GM19467 (cell line): ENCODE measurements around the gene B3GNT5.

Source experiments
- ATAC-seq: cut with Tn5 transposase; IDR thresholded peaks from one replicate; pipeline ENCODE4 v1.9.1; 2021; ENCODE audit warnings: mild to moderate bottlenecking, moderate library complexity; ENCODE audit not compliant: unreplicated experiment

Gene B3GNT5

GRCh38 chr3:183252973-183253527 is at the start of gene B3GNT5:
Gene B3GNT5 (plus strand): TSS chr3:183253253. CDS start chr3:183269799, 16,546 bp downstream.
- no peak for ATAC-seq

GRCh38 chr3:183203670-183204069 is 49.4 kb upstream of the B3GNT5 start:
- ATAC-seq = no peak

DNA sequence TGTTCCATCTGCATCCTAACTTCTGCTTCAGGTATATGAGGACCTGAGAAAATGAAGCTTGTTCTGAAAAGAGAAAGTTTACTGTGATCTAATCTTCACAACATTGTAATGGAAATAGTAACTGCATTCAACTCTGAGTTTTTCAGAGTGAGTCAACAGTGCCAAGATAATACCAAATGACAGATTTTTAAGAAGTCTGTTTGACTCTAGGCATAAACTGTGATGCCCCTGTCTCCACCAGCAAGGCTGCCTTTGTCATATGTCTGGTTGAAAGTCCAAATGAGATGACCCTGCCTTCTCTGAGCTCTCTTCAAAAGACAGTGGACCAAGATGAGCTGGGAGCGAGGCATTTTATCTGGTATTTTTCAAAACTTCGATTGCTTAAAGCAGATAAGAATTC is 44.8 kb upstream of the B3GNT5 start:
- no peak for ATAC-seq

GRCh38 chr3:183208800-183209199 is 44.3 kb upstream of the B3GNT5 start:
- no peak for ATAC-seq

- no peak for ATAC-seq
These were observed 42.7 kb upstream of the B3GNT5 start for GRCh38 chr3:183210341-183210740.

GRCh38 chr3:183210862-183211341 is 42.2 kb upstream of the B3GNT5 start:
- no peak for ATAC-seq

DNA sequence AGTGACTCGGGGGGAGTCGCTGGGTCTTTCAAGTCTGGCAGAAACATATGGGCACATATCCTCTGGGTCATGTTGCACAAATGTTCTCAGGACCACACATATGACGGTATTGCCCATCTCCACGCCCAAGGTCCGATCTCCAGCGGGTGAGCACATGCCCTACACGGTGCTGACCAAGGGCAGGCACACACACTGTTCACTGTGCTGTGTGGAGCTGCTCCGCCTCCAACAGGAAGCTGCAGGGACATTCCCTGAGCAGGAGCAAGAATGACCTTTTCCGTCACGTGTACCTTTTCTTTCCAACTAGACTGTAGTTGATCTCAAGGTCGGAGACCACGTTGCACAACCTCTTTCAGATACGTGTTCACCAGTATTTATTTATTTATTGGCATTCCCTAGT is 41.7 kb upstream of the B3GNT5 start:
- ATAC-seq = no peak

DNA sequence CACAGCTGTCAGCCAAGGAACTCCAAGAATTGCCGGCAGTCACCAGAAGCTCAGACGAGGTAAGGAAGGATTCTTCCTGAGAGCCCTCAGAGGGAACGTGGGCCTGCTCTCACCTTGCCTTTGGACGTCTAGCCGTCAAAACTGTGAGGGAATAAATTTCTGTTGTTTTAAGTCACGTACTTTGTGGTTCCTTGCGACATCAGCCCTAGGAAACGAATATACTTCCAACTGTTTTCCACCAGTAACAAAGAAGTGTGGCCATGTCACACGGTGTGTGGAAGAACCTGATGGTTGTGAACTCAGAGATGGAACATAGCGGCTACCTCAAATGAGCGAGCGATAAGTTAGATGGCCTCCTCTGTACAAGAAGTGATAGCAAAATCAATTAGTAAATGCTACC is 41.0 kb upstream of the B3GNT5 start:
- no peak for ATAC-seq

DNA sequence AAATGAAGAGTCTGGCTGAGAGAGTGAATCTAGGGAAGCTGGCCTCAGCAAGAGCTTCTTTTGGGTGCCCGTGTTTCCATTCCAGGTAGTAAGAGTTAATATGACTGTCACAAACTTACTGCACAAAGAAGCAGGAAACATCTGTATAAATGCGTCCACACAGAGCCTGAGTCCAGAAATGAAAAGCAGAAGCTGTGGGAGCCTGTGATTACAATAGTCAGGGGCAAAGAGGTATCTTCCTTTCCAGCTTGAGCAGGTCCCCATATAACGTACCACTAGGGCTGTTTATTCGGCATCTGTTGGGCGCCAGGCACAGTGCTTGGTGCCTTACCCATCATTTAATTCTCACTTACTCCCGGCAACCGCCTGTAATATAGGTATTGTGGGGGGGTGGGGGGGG is 40.5 kb upstream of the B3GNT5 start:
- ATAC-seq = no peak

DNA sequence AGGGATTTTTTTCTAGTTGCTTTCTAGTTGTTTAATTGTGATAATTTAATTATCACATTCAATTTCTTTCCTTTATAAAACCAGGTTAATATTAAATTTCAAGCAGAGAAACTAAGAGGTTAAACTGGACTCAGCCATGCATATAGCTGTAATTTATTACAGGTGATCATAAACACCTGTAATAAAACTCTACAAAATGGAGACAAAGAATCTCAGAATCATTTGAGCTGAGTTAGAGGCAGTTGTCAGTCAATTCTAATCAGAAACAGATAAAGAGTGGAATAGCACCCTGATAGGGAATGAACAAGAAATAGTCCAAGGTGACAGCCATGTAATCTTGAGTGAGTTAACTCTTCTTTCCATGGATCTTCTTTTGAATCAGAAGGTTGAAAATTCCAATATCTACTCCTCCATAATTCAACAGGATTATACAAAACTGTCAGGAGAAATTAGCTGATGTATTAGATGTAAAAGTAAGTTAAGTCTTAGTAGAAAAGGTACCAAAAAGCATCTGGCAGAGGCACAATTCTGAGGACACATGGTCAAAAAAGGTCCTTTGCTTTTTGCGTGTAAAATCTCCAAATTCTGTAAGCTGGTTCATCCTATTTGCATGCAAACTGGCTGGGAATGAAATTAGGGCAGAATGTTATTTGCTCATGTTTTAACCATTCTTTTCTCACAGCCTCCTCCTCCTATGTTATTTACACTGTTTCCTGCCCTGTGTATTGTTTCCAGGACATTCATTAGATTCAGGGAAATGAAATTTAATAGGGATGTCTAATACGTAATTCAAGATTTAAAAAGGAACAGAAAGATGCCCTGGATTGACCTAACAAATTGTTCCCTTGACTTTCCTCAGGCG is 39.4 kb upstream of the B3GNT5 start:
- no peak for ATAC-seq

GRCh38 chr3:183214277-183214612 is 38.8 kb upstream of the B3GNT5 start:
- no peak for ATAC-seq

DNA sequence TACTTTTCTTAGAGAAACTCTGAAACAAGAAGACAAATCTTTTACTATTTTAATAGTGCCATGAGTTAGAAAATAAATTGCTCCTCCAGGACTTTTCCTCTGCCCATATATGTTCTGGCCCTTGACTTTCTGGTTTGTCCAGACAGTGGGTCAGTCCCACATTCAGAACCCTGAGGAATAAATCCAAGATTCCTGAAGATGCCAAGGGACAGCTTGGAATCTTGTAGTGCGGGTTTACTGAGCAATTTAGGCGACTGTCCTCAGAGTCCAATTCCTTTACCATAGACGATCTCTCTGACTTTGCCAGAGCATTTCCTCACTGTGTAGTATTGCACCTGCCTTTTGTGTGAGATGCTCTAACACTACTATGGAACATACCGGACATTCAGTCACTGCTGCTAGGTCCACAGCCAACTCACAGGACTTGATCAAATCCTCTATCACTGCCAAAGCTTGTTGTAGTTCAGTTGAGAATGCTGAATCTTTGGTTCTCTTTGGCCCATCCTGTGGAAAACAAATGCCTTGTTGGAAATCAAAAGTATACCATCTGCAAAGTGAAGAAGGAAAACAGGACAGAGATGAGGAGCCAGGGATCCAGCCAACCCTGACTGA is 37.4 kb upstream of the B3GNT5 start:
- ATAC-seq = no peak

DNA sequence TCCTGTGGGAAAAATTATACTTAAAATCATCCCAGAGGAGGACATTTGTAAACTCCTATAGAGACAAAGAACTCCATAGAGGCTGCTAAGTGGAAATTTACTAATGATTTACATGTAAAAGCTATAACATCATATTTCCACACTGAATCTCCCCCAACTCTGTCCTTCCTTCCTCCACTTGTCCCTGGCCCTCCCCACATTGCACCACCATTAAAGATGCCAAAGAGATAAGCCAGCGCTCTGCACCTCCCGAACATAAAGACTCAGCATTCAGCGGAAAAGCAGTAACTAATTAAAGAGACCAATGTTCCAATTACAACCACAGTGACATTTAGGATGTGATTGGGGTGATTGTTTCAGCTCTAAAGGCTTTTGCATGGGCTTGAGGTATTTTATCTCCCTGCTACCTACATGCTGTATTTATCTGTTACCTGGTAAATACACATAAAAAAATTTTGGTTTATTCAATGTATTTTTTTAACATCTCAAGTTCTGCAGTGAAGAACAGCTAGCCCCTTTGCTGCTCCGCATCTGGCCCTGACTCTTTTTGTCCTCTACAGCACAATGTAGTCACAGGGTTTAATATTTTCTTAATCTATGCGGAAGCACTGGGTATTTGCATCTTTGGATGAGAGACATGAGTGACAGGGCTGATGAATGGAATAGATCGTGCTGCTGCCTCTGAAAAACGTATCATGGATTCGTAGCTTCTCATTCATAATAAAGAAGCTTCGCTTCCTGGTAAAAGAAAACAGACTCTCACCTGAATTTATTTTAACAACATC is 35.3 kb upstream of the B3GNT5 start:
- ATAC-seq = no peak

DNA sequence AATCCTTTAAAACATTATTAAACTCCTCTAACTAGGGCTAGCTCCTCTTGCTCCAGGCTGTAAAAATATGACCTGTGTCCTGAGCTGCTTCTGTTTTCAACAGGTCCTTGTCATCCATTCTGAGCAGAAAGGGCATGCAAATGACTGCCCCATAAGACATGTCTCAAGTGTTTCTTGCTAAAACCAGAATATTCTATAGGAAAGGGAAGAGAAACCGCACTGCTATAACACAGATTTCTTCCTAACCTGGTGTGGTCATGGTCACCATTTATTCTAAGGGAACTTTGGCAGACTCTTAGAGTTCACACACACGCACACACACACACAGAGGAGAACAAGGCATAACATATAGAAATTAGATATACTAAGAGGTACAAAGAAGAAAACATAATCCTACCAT is 34.2 kb upstream of the B3GNT5 start:
- no peak for ATAC-seq

DNA sequence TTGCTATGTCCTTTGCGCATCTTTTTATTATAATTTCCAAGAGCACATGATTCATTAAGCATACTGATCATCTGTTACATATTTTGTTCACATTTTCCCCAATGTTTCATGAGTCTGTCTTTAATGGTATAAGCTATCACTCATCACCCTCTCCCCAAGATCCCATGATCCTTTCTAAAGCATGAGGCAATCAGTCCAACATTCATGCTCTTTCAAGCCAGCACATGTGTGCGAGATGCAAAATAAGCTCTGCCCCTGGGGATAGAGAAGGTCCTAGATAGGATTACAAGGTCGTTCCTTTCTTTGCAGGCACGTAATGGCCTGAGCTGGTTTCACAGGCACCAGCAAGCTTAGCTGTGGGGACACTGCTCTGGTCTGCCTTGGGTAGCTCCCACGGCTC is 32.2 kb upstream of the B3GNT5 start:
- ATAC-seq = no peak

- ATAC-seq = no peak
These were observed 30.3 kb upstream of the B3GNT5 start for GRCh38 chr3:183222631-183223235.

GRCh38 chr3:183224180-183224970 is 28.7 kb upstream of the B3GNT5 start:
- ATAC-seq = no peak

- no peak for ATAC-seq
These were observed 26.6 kb upstream of the B3GNT5 start for GRCh38 chr3:183226333-183226890.

DNA sequence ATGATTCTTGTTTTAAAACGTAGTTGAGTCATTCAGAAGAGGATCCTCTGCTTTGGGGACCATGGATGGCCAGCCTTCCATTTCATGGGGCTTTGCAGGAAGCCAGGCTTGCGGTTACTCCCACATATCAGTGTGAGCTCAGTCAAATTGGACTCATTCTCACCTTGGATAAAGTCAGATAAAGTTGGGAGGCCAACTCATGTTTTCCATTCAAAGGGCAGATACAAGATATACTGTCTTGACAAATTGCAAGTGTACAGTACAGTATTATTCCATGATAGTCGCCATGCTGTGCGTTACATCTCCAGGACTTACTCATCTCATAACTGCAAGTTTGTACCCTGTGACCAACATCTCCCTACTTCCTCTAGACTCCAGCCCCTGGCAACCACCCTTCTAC is 25.5 kb upstream of the B3GNT5 start:
- ATAC-seq = no peak

GRCh38 chr3:183229178-183229577 is 23.9 kb upstream of the B3GNT5 start:
- ATAC-seq = no peak
